GM18498 (cell line): ENCODE results near the gene LMAN2L.
"Not testable (repeated sequence)": the region's sequence is repeated elsewhere in the genome, so short reads cannot be mapped to it uniquely, and the experiment has no call there.

Source experiments
- ATAC-seq: cut with Tn5 transposase; IDR thresholded peaks from one replicate; pipeline ENCODE4 v1.9.1; 2021; ENCODE audit warnings: mild to moderate bottlenecking, moderate library complexity; ENCODE audit not compliant: unreplicated experiment

The LMAN2L gene

DNA sequence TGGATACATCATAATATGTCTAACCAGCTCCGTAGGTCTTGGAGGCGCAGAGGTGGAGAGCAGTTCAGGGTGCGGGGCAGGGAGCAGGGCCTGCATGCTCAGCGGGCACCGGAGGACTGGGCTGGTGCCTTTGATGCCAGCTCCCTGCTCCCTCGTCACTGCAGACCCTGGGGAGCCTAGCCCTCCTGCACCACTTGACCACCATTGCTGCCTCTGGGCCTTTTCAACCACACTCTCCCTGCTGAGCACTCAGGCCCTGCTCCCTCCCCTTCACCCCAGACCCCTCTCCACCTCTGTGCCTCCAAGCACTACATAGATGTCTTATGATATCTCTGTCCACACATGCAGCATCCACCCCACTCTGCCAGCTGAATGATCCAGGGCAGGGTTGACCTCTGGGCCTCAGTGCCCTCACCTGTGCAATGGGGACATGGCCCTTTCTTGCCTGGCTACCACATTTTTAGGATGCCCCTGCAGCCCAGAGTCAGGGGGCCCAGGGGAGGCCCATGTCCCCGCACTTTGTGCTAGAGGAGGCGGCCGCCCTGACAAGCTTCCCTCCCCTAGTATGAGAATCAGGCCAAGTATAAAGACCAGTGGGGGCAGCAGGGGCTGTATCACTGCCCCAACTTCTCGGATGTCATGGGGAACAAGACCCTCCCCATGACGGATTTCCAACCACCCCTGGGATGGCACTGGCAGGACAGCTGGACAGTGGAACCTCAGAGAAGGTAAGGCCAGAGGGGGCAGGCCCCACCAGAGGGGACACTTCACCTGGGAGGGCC is 51.0 kb downstream of the LMAN2L start:
- ATAC-seq: no peak

DNA sequence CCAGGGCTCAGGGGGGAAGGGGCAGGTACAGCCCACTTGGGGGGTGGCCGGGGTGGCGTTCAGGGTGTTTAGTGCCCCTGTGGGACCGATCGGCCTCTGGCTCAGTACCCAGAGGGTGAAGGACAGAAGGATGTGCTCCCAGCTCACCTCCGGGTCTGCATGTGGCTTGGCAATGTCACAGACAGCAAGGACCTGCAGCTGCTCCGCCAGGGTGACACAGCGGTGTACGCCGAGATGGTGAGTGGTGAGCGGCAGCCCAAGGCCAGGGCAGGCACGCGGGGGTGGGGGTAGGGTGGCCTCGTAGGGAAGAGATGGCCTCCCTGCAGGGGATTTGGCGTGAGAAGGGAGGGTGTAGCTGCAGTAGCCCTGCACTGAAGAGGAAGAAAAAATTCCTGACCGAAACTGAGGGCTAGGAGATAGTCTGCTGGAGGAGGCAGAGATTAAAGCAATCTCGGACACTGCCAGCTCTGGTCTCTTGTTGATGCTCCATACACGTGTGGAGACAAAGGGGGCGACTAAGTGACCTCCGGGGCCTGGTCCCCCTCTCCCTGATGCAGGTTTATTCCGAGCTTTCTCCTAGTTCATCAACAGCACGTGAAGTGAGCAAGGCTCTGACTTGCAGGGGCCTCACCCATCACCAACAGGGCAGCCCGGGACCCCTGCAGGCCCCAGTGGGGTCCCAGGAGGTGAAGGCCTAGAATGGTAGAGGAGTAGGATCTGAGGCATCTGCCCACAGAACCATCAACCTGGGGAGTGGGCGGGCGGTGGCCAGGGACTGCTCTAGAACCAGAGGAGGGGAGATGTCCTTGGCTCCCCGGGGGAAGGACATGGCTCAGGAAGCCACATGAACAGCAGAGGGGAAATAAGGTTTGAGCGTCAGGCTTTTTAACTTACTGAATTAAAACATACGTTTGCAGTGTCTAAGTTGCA is 51.9 kb downstream of the LMAN2L start:
- ATAC-seq: no peak

GRCh38 chr2:96687266-96687665 is 52.6 kb downstream of the LMAN2L start:
- no peak for ATAC-seq

- no peak for ATAC-seq
Measured at GRCh38 chr2:96685577-96686459, 54.0 kb downstream of the LMAN2L start.

DNA sequence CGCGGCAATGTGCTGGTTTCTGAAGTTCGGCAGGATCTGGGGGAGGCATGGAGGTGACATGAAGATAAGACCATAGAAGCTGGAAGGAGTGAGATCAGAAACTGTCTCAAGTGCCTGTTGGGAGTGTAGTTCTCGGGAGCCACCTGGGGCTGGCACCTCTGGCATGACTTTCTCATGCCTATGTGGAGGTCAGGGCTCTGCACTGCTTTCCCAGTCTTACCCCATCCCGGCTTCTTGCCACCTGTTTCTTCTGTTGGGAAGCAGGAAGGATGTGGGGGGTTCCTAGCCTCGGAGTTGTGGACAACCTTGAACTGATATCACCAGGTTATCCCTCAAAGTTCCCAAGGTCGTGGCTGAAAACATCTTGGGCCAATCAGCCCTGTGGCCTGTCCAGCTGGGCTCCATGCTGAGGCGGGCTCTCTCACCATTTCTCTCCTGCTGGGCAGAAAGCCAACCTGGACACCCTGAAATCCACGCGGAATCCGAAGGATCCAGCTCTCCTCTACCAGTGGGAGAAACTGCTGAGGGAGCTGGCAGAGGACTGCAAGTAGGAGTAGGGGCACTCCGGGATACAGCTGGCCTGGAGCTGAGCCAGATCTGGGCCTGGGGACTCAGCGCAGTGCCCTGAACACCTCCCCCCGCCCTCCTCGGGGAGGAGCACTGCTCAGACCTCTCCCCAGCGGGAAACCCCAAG is 54.8 kb downstream of the LMAN2L start:
- ATAC-seq: no peak

DNA sequence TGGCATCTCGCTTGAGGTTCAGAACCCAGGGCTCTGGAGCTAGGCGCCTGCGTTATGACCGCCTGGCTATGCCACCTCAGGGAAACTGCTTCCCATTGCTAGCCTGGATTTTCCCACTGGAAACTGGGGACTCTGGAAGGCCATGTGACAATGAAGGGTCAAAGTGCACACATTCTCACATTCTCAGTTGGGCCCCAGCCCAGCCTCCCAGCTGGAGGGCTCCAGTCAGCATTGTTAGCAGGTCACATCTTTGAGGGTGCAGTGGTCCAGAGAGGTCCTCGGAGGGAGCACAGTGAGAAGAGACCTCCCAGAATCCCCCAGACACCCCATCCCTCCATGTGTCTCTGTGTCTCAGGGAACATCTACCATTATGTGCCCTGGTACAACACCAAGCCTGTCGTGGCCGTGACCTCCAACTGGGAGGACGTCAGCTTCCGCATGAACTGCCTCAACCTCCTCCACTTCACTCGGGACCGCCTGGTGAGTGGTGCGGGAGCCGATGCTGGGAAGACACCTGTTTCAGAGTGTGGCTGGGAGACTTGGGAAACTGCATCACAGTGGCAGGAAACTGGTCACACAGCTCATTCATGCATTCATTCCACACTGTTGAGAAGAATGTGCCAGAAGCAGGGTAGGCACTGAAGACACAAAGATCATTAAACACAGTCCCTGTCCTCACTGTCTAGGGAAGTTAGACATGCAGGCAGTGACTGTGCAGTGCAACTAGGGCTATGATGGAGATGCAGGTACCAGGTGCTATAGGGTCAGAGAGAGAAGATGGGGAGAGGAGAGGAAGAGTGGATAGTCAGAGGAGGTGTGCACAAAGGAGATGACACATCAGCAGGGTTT is 55.7 kb downstream of the LMAN2L start:
- no peak for ATAC-seq

DNA sequence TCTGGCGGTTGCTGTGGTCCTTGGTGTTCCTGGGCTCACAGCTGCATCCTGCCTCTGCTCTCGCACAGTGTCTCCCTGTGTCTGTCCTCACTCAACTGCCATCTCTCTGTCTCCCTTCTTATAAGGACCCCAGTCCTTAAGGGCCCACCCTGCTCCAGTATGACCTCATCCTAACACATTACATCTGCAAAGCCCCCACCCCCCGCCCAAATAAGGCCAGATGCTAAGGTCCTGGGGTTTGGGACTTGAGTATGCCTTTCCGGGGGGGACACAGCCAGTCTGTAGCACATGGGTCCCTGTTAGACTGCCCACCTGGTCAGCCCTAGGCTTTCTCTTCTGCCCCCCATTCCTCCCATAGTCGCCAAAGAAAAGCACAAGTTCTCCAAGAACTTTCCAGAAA is 56.6 kb downstream of the LMAN2L start:
- ATAC-seq: no peak

DNA sequence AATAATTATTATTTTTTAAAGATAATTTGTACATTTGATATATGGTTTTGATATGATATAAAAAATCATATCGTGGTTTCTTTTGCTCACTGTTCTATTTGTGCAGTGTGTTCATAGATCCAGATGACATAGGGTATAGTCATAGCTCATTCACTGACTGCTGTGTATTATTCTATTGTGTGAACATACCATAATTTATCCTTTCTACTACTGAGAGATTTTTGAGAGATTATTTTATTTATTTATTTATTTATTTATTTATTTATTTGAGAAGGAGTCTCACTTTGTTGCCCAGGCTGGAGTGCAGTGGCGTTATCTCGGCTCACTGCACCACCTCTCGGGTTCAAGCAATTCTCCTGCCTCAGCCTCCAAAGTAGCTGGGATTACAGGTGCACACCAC is 58.3 kb downstream of the LMAN2L start:
- no peak for ATAC-seq

DNA sequence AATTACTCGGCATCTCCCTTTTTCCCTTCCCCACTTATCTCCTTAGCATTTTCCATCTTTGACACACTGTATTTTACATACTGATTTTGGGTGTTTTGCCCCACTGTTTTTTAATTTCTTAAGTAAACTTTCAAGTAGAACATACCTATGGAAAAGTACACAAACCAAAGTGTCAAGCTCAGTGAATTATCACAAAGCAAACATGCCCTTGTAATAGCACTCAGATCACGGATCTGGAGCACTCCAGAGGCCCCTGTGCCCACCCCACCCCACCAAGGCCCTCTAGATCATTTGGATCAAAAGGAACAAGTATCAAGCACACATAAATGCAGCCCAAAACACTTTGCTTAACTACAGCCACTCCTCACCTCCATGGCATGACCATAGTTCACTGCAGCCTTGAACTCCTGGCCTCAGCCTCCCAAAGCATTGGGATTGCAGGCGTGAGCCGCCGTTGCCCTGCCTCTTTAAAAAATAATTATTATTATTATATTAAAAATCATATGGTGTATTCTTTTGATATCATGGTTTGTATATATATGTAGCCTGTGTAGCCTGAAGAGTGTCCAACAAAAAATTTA is 59.2 kb downstream of the LMAN2L start:
- ATAC-seq: no peak

GRCh38 chr2:96679848-96680247 is 60.0 kb downstream of the LMAN2L start:
- no peak for ATAC-seq

- no peak for ATAC-seq
Measured at GRCh38 chr2:96669539-96670215, 70.2 kb downstream of the LMAN2L start.

- ATAC-seq: no peak
Measured at GRCh38 chr2:96668771-96669170, 71.1 kb downstream of the LMAN2L start.

DNA sequence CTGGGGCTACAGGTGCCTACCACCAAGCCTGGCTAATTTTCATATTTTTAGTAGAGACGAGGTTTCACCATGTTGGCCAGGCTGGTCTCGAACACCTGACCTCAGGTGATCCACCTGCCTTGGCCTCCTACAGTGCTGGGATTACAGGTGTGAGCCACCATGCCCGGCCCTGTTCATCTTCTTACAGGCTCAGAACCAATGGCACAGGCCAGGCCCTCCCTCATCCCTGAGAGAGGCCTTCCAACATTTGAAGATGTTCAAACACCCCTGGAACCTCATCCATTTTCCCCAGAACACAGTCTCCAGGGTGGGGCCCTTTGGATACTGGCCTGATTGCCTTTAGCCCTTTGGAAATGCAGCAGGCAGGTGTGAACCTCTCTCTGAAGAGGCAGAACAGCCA is 74.1 kb downstream of the LMAN2L start:
- ATAC-seq: not testable (repeated sequence)

DNA sequence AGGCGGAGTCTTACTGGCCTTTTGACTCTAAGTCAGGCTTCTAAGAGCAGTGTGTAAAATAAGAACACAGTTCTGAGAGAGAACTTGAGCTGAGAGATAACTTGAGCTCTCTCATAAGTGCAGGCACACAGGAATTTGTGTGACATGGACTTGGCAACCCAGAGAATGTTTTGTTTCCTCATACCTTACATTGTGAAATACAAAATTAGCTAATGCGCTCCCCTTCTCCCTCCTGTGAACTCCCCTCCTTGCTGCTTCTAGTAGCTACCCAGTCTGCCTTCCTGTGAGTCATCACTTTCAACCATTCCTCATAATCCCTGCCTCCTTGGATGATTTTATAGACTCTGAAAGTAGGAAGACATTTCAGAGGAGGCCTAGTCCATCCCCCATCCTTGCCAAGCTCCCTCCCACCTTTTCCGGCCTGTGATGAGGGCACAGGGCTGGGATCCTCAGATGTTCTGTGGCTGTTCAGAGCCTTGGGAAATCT is 74.7 kb downstream of the LMAN2L start:
- no peak for ATAC-seq

GRCh38 chr2:96664366-96664925 is 75.4 kb downstream of the LMAN2L start:
- no peak for ATAC-seq

- ATAC-seq: no peak
Measured at GRCh38 chr2:96663829-96664228, 76.0 kb downstream of the LMAN2L start.

DNA sequence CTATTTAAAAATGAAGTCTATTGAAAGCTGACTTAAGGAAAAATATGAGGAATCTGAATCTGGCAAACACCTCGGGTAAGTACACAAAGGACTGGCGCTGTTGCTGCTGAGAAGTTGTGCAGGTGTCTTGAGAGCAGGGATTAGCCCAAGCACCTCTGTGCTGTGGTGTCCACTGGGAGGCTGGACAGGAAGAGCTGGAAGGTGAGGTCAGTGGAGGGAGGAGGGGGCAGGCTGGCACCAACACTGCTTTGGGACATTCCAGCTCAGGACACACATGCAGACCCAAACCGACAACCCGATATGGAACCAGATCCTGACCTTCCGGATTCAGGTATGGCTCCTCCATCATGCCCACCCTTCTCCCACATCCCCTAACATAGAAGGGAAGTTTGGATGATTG is 76.7 kb downstream of the LMAN2L start:
- ATAC-seq: no peak

DNA sequence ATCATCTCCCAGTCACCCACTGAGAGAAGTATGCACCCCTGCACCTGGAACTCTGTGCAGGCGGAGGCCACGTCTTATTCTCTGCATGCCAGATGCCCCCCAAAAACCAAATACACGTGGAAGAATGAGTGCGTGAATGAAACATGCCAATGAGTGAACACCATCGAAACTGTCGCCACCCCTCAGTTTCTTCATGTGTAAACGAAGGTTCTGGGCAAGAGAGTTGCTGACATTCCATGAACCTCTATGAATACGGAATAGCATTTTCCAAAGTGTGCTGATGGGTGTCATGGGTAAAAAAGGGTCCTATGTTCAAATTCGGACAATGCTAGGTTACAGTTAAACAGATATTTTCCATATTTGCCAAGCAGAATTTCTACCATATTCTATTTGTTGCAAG is 77.5 kb downstream of the LMAN2L start:
- ATAC-seq: no peak
